ENCODE measurements around the gene RNU5B-1. TPM values are rescaled to one million over a fixed set of nuclear protein-coding genes. Genes with fewer than 3 reads are reported as not detected.
"Not testable (repeated sequence)": the region's sequence is repeated elsewhere in the genome, so short reads cannot be mapped to it uniquely, and the experiment has no call there.

RNU5B-1 gene
- total RNA-seq, 2 donors from 2014 or later: 26.1 TPM; not detected in 1

DNA sequence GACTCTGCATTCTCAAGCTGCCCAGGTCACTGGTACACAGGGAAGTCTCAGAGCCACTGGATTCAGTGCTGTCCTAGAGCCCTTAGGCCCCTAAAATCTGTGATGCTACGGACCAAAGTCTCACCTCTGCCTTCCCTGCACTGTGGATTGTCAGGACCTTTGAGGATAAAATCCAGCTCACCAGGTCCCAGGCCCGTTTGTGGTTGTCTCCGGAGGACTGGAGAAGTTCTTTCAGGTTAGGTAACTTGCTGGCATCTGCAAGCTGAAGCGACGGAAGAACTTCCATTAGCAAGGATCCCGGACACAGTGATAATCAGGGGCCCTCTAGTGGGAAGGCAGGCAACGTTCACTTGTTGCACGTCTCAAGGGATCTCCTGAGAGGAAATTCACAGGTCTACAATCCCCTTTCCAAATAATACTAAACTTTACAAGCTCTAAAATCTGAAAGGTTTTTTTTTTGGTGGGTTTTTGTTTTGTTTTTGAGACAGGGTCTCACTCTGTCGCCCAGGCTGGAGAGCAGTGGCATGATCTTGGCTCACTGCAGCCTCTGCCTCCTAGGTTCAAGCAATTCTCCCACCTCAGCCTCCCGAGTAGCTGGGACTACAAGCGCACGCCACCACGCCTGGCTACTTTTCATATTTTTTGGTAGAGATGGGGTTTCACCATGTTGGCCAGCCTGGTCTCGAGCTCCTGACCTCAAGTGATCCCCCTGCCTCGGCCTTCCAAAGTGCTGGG lies 33.5 kb upstream of the RNU5B-1 start:
- H3K9me3 ChIP-seq; H3K4me1 ChIP-seq; H3K27me3 ChIP-seq; H3K27ac ChIP-seq; H3K9ac ChIP-seq (ENCODE audit: low read depth in 2 of 2, low read length in 2 of 2); H3K4me3 ChIP-seq; H3K36me3 ChIP-seq: not testable (repeated sequence)
- intact Hi-C loops (cut with DNase I): loop anchor here (5.0 kb wide), 2 partner anchors 74 to 239 kb away; no protein-coding TSS in a partner anchor
- peak; percentile 67 for DNase-seq
- TF ChIP-seq, protein P1, sequence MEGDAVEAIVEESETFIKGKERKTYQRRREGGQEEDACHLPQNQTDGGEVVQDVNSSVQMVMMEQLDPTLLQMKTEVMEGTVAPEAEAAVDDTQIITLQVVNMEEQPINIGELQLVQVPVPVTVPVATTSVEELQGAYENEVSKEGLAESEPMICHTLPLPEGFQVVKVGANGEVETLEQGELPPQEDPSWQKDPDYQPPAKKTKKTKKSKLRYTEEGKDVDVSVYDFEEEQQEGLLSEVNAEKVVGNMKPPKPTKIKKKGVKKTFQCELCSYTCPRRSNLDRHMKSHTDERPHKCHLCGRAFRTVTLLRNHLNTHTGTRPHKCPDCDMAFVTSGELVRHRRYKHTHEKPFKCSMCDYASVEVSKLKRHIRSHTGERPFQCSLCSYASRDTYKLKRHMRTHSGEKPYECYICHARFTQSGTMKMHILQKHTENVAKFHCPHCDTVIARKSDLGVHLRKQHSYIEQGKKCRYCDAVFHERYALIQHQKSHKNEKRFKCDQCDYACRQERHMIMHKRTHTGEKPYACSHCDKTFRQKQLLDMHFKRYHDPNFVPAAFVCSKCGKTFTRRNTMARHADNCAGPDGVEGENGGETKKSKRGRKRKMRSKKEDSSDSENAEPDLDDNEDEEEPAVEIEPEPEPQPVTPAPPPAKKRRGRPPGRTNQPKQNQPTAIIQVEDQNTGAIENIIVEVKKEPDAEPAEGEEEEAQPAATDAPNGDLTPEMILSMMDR (IDR thresholded peaks at IDR 0.05): peak; percentile 46

DNA sequence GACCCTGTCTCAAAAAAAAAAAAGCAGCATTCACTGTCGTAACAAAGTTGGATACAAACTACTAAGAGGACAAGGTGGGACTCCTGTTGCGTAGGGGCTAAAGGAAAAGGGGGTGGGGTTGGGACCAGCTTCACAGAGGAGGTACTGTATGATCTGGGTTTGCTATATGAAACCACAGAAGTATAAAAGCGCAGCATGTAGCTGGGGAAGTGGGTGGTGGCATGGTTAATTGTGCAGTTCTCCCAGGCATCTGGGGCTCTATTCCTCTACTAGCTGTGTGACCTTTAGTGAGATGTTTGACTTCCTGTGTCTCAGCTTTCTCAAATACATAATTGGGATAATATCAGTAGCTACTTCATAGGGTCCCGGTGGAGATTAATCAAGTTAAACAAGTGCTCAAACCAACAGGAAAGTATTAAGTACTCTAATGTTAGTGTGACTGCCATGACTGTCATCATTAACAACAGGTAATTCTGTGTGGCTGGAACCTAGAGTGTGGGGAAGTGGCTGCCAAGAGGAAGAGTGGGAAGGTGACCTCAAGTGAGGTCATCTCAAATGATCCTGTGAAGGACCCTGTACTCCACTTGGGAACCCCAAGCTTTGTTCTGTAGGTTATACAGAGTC lies 29.3 kb upstream of the RNU5B-1 start:
- no peak overlapping the region for H3K27ac ChIP-seq
- no peaks in the 10 kb centered on the region for H3K9me3 ChIP-seq
- H3K9ac ChIP-seq (ENCODE audit: low read depth in 2 of 2, low read length in 2 of 2): no peak overlapping the region
- no peak for DNase-seq
- no peak overlapping the region for H3K4me3 ChIP-seq
- H3K4me1 ChIP-seq: no peaks in the 10 kb centered on the region
- intact Hi-C loops (cut with DNase I): loop anchor here (5.0 kb wide), 1 partner anchor 88 kb away; the partner anchor contains the start of gene CLPX
- no peaks in the 10 kb centered on the region for H3K27me3 ChIP-seq
- TF ChIP-seq, protein P1 (IDR thresholded peaks at IDR 0.05): no peak
- no peaks in the 10 kb centered on the region for H3K36me3 ChIP-seq

DNA sequence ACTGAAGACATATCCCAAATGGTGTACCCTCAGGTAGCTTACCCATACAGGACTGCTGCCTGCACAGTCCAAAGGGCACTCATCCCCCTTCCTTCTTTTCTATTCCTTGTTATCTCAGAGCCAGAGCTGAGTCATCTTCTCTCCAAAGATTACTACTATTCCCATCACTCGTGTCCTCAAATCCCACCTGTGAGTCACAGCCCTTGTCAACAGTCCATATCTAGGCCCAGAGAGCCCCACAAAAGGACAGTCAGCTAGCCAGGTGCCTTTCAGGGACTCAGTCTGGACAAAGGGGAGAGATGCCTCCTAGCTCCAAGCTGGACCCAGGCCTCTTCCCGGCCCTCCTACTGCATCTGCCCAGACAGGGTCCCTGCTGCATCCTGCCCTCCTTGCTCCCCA lies 28.8 kb upstream of the RNU5B-1 start:
- Histone ChIP-seq H3K27ac (no peak overlapping the region), H3K36me3 (no peaks in the 10 kb centered on the region), H3K4me3 (no peak overlapping the region), H3K4me1 (no peaks in the 10 kb centered on the region), H3K9ac (ENCODE audit: low read depth in 2 of 2, low read length in 2 of 2) (no peak overlapping the region), H3K27me3 (no peaks in the 10 kb centered on the region), H3K9me3 (no peaks in the 10 kb centered on the region)
- DNase-seq: no peak
- intact Hi-C loops (cut with DNase I): loop anchor here (5.0 kb wide), 1 partner anchor 88 kb away; the partner anchor contains the start of gene CLPX
- TF ChIP-seq, protein P1 (IDR thresholded peaks at IDR 0.05): no peak

DNA sequence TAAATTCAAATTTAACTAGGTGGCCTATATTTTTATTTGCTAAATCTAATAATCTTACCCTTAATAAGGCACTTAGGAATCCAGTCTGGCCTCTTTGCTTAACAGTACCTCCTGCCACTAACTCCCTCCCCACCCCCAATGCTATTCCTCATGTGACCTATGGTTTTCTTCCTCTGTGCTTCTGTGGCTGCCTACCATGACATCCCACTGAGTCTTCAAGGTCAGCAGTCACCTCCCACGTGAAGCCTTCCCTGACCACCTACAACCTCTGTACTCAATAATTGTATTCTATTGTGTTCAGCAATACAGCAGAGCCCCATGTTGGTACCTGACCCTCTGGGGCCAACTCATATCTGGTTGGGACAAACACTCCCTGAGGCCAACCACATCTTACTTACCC lies 27.5 kb upstream of the RNU5B-1 start:
- H3K4me3 ChIP-seq: no peak overlapping the region
- TF ChIP-seq, protein P1 (IDR thresholded peaks at IDR 0.05): no peak
- no peak for DNase-seq
- no peaks in the 10 kb centered on the region for H3K36me3 ChIP-seq
- no peaks in the 10 kb centered on the region for H3K27me3 ChIP-seq
- H3K4me1 ChIP-seq: no peaks in the 10 kb centered on the region
- no peak overlapping the region for H3K27ac ChIP-seq
- H3K9me3 ChIP-seq: no peaks in the 10 kb centered on the region
- H3K9ac ChIP-seq (ENCODE audit: low read depth in 2 of 2, low read length in 2 of 2): no peak overlapping the region
- intact Hi-C loops (cut with DNase I): loop anchor here (5.0 kb wide), 1 partner anchor 90 kb away; the partner anchor contains the start of gene CLPX

DNA sequence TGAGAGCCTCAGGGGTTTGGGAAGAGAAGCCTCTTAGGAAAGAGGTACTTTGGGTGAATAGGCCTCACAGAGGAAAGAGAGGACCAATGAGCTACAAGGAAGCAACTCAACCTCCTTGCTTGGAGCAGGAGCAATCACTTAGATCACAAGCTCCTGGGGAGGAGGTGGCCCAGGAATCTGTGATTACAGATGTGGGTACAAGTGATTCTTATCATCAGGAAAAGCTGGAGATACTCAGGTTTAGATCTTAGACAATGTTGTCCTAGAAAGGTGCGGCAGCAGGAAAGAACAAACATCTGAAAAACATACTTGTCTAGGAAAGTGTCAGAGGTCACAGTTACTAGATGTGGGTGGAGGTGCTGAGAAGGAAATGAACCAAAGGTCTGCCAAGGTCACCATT lies 26.0 kb upstream of the RNU5B-1 start:
- H3K27ac ChIP-seq: peak overlapping the region; percentile 46
- H3K4me1 ChIP-seq: no peaks in the 10 kb centered on the region
- DNase-seq: no peak

More for the DNA sequence above, 26.0 kb upstream of the RNU5B-1 start:
- H3K4me3 ChIP-seq: no peak overlapping the region
- H3K9ac ChIP-seq (ENCODE audit: low read depth in 2 of 2, low read length in 2 of 2): no peak overlapping the region
- no peaks in the 10 kb centered on the region for H3K36me3 ChIP-seq
- no peaks in the 10 kb centered on the region for H3K9me3 ChIP-seq
- TF ChIP-seq, protein P1 (IDR thresholded peaks at IDR 0.05): no peak
- no peaks in the 10 kb centered on the region for H3K27me3 ChIP-seq
- intact Hi-C loops (cut with DNase I): loop anchor here (5.0 kb wide), 1 partner anchor 91 kb away; the partner anchor contains the start of gene CLPX
